HL-60 (cell line): ENCODE results near the gene EPB41L2.
"Not testable (repeated sequence)": the region's sequence is repeated elsewhere in the genome, so short reads cannot be mapped to it uniquely, and the experiment has no call there.

Experiments used
- DNase-seq, 2 experiments: peaks; one replicate each; pipeline ENCODE4 v3.0.0-alpha.2; 2010 to 2020; ENCODE audit warnings: low read depth in 1 of 2, low spot score in 1 of 2
- H3K27ac ChIP-seq: fragments of 250-450 bp; sonication (Bioruptor Pico); replicated peaks from 2 replicates; pipeline ENCODE4 v1.5.1; 2020; ENCODE audit warnings: mild to moderate bottlenecking, moderate library complexity
- H3K27me3 ChIP-seq: fragments of 250-450 bp; sonication (Bioruptor Pico); 2 replicates; pipeline ENCODE4 v1.5.1; 2021; ENCODE audit warnings: mild to moderate bottlenecking, moderate library complexity; ENCODE audit not compliant: insufficient read depth, poor library complexity, severe bottlenecking
- H3K4me3 ChIP-seq: replicated peaks from 2 replicates; pipeline ENCODE4 v1.5.1; 2011; ENCODE audit warnings: mild to moderate bottlenecking, control low read depth, low read length; ENCODE audit not compliant: insufficient read depth
- CTCF ChIP-seq: IDR thresholded peaks from one replicate; pipeline ENCODE4 v1.5.1; 2011; ENCODE audit warnings: low read length, control low read depth, inconsistent platforms; ENCODE audit not compliant: insufficient read depth
- GABPA ChIP-seq: IDR thresholded peaks from 2 replicates; pipeline ENCODE4 v1.6.1; 2012; ENCODE audit warnings: low read depth
- POLR2AphosphoS5 ChIP-seq: IDR thresholded peaks from 2 replicates; pipeline ENCODE4 v1.6.1; 2012; ENCODE audit warnings: low read depth
- REST ChIP-seq: IDR thresholded peaks from 2 replicates; pipeline ENCODE4 v1.6.1; 2012; ENCODE audit warnings: low read depth; ENCODE audit not compliant: insufficient replicate concordance
- SPI1 ChIP-seq: IDR thresholded peaks from 2 replicates; pipeline ENCODE4 v1.6.1; 2012; ENCODE audit warnings: low read depth, mild to moderate bottlenecking, borderline replicate concordance

The EPB41L2 gene

GRCh38 chr6:131013495-131013894, 49.5 kb downstream of the EPB41L2 start:
- no peak overlapping the region for H3K27ac ChIP-seq
- no peak for TF ChIP-seq POLR2AphosphoS5
- TF ChIP-seq CTCF: no peak
- no peak for TF ChIP-seq GABPA
- TF ChIP-seq SPI1: no peak
- TF ChIP-seq REST: no peak
- no peaks in the 10 kb centered on the region for H3K27me3 ChIP-seq
- DNase-seq: no peak
- no peak overlapping the region for H3K4me3 ChIP-seq

- no peak for DNase-seq
- Histone ChIP-seq H3K27ac (no peak overlapping the region), H3K4me3 (no peak overlapping the region), H3K27me3 (no peaks in the 10 kb centered on the region)
- TF ChIP-seq SPI1 (no peak), REST (no peak), GABPA (no peak)
Observed at GRCh38 chr6:131009790-131010189, 53.3 kb downstream of the EPB41L2 start.

GRCh38 chr6:131008965-131009364, 54.1 kb downstream of the EPB41L2 start:
- not testable (repeated sequence) for H3K4me3 ChIP-seq, H3K27me3 ChIP-seq, H3K27ac ChIP-seq, DNase-seq

- not testable (repeated sequence) for H3K4me3 ChIP-seq, H3K27ac ChIP-seq, H3K27me3 ChIP-seq, DNase-seq
Observed at GRCh38 chr6:131007964-131008363, 55.1 kb downstream of the EPB41L2 start.

- no peak overlapping the region for H3K27ac ChIP-seq
- H3K27me3 ChIP-seq: no peaks in the 10 kb centered on the region
- DNase-seq: no peak
- no peak overlapping the region for H3K4me3 ChIP-seq
- TF ChIP-seq CTCF: no peak
- no peak for TF ChIP-seq SPI1
- no peak for TF ChIP-seq POLR2AphosphoS5
- TF ChIP-seq REST: no peak
- TF ChIP-seq GABPA: no peak
Observed at GRCh38 chr6:131007286-131007685, 55.8 kb downstream of the EPB41L2 start.
